ENCODE results near the gene CBFA2T2.
"Not testable (repeated sequence)": the region's sequence is repeated elsewhere in the genome, so short reads cannot be mapped to it uniquely, and the experiment has no call there.

Gene CBFA2T2

GRCh38 chr20:33584976-33585375 lies 95.1 kb downstream of the CBFA2T2 start:
- DNase-seq: no peak

DNA sequence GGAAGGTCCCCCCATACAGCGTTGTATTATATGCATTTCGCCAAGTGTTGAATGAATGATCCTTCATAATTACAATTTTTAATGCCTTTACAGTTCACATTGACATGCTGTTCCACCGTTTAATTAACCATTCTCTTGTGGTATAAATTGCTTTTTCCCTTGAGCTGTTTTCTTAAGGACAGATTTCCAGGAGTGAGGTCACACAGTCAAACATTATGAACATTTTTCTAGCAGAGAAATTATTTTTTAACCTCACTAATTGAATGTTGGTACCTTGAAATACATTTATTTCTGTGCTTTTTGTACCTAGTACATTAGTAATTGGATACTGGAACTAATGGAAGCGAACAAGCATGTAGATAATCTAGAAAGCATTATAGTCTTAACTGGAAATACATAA lies 95.5 kb downstream of the CBFA2T2 start:
- DNase-seq: no peak

DNA sequence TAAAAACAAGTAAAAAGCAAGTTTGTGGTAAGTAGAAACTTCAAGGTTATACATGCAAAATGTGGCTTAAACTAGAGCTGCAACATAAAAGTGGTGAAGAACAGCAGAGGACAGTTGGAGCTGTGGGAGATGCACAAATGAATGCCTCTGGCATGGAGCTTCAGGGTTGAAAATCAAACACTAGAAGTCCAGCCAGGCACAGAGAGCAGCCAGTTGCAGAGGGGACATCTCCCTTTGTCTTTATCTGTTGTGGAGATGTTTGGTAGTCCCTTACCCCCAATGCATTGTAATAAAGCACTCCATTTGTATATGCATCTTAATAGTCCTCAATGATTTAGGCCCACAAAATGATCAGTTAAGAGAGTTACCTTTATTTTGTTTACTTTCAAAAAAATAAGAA lies 99.2 kb downstream of the CBFA2T2 start:
- no peak for DNase-seq

DNA sequence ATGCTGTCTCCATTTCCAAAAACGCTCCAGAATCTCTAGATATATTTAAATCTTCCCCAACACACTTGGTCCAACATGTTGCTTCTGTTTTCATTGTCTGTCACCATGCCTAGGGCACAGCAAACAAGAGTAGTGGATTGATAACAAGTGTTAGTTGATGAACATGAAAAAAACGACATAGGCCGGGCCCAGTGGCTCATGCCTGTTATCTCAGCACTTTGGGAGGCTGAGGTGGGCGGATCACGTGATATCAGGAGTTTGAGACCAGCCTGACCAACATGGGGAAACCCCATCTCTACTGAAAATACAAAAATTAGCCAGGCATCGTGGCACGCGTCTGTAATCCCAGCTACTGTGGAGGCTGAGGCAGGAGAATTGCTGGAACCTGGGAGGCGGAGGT lies 102.0 kb downstream of the CBFA2T2 start:
- DNase-seq: not testable (repeated sequence)

DNA sequence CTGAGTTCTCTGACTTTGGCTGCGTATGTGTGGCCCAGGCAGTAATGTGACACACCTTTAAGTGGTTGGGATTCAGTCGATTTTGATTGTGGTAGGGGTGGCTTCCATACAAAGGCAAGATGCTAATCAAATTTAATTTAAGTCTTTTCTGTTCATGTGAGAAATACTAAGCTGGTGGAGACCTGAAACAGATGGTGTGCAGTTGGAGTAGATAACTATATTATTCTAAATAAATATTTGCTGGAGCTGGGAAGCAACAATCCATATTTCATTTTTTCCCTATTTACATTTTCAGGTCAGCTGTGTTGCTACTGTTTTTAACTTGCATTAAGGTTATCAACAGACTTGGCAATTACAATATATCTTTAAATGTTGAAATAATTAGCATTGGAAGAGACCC lies 104.8 kb downstream of the CBFA2T2 start:
- DNase-seq: no peak

DNA sequence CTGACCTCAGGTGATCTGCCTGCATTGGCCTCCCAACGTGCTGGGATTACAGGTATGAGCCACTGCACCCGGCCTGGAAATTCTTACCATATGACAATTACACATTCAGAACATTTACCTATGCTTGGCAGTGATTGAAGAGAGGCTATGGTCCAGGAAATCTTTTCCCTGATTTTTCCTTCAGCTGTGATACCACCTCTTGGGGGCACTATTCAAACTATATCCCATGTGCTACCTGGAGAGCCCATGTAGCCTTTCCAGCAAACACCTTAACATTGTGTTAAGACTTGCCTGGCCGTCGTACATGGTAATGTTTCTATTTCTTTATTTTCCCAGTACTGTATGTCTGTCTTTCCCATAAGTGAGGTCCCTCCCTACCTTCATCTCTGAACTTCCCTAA lies 110.5 kb downstream of the CBFA2T2 start:
- no peak for DNase-seq

DNA sequence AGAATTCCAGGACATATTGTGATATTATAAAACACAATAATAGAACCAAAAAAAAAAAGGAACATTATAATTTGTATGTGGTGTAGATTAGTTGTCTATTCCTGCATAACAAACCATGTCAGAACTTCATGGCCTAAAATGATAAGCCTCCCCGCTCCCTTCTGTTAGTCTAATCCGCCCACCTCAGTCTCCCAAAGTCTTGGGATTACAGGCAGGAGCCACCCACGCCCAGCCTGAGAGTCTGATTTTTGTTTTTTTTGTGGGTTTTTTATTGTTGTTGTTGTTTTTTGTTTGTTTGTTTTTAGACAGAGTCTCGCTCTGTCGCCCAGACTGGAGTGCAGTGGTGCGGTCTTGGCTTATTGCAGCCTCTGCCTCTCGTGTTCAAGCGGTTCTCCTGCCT lies 111.1 kb downstream of the CBFA2T2 start:
- no peak for DNase-seq

DNA sequence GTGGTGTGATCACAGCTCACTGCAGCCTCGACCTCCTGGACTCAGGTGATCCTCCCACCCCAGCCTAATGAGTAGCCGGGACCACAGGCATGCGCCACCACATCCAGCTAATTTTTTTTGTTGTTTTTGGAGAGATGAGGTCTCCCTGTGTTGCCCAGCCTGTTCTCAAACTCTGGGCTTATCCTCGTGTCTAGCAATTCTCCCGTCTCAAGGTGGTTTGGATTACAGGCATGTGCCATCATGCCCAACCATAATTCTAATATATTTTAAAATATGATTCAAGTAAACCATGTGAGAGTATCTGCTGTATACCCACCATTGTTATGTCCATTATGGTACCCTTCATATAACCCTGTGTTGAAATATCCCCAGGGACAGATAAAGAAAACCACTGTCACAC lies 112.0 kb downstream of the CBFA2T2 start:
- no peak for DNase-seq

DNA sequence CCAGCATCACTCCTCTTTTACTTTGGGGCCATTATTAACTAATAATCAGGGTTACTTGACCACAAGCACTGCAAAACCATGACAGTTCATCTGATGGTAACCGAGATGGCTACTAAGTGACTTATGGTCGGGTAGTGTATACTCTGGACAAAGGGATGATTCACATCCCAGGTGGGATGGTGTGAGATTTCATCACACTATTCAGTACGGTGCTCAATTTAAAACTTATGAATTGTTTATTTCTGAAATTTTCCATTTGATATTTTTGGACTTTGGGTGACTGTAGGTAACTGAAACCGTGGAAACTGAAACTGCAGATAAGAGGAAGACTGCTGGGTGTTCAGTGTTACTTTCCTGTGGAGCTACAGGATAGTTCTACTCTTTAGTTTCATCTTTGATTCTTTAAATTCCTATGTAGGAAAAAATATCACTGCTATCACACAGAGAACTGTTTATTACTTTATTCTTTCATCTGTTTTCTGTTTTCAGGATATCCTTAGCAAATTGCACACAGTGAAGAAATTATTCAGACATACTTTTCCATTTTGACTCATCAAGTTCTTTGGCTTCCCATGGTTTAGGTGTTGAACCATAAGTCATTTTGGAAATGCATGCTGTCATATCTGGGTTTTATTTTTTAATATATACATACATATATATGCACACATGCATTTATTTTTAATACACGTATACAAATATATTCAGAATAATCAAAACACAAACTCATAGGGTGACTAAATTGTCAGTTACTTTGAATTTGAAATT lies 113.1 kb downstream of the CBFA2T2 start:
- DNase-seq: no peak

- DNase-seq: no peak
Measured at GRCh38 chr20:33604084-33604990, 114.4 kb downstream of the CBFA2T2 start.

GRCh38 chr20:33604991-33605370 lies 115.1 kb downstream of the CBFA2T2 start:
- no peak for DNase-seq

DNA sequence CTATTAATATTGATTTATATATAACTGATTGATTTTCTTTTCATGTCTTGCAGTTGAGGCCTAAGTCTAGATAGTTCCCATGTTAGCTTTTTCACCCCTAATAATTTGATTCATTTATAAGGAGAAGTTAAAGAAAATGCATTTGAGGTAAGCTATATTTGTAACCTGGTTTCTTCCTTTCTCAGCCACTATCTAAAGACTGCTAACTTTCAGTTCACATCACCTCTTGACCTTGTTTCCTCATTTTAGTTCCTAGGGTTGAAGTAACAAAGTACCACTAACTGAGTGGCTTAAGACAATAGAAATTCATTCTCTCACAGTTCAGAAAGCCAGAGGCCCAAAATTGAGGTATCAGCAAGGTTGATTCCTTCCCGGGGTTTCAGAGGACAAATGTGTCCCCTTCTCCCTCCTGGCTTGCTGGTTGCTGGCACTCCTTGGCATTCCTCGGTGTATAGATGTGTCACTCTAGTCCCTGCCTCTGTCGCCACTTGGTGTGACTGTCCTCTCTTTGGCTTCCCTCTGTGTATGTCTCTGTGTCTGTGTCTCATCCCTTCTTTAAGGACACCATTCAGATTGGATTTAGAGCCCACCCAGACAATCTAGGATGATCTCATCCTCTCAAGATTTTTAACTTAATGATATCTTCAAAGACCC lies 116.3 kb downstream of the CBFA2T2 start:
- DNase-seq: no peak

GRCh38 chr20:33609504-33609903 lies 119.6 kb downstream of the CBFA2T2 start:
- no peak for DNase-seq

DNA sequence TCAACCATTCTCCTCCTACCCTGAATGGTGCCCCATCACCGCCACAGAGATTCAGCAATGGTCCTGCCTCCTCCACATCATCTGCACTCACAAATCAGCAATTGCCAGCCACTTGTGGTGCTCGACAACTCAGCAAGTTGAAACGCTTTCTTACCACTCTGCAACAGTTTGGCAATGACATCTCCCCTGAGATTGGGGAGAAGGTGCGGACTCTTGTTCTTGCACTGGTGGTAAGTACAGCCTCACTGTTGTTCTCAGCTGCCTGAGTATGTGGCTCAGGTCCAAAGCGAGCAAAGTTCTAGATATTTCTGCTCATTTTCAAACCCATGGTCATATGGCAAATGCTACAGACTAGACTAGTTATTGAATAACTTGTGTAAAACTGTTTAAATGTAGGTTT lies 121.2 kb downstream of the CBFA2T2 start:
- no peak for DNase-seq

DNA sequence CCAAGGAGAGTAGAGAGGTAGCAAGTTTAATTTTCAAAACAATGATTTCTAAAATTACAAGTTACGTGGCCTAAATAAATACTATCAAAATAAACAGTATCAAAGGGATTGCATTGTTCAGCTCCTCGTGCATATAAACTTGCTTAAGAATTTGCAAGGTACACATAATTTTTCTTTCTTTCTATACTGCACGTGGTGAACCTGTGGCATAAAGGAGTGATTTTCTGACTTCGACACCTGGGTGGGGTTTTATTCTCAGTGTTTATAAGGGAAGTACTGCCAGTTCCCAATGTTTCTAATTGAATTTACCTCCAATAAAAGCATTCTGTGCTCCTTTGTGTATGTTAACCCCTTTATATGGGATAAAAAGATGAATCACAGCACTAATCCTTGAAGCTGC lies 122.1 kb downstream of the CBFA2T2 start:
- no peak for DNase-seq

- no peak for DNase-seq
Measured at GRCh38 chr20:33621717-33622400, 132.0 kb downstream of the CBFA2T2 start.

DNA sequence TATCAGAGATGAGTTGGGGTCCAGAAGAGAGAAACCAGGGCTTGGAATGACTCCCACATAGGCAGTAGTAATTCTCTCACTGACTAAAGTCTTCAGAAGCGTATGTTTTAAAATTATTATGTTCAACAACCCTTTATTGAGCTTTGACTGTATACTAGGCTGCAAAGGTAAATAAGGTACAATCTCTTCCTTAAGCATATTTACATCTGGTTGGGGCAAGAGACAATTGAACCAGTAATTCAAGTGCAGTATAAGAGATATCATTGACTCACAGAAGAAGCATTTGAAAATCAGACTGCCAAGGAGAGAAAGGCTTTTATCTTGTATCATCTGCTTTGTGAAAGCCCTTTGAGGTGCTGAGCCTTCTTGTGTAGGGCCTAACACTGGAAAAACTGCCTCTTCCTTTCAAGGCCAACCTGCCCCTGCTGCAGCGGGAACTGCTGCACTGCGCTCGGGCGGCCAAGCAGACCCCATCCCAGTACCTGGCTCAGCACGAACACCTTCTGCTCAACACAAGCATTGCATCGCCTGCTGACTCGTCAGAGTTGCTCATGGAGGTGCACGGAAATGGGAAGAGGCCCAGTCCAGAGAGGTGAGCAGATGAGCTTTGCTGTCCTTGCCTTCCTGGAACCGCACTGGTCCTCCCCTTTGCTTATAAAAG lies 132.9 kb downstream of the CBFA2T2 start:
- DNase-seq: no peak

- DNase-seq: no peak
Measured at GRCh38 chr20:33624399-33624798, 134.5 kb downstream of the CBFA2T2 start.

DNA sequence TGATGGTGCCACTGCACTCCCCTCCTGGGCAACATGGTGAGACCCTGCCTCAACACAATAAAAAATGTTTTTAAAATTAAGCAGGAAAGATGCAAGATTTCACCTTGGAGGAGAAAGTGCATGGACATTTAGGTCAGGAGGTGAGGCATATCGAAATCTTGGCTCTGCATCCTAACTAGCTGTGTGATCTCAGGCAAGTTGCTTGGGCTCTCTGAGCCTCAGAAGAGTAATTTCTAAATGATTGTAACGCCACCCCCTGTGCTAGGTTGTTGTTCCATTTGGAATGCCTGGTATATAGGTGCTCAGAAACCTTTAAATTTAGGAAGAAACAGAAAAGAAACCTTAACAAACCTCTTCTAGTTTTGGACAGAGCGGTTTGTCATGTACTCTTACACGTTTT lies 136.3 kb downstream of the CBFA2T2 start:
- DNase-seq: no peak

DNA sequence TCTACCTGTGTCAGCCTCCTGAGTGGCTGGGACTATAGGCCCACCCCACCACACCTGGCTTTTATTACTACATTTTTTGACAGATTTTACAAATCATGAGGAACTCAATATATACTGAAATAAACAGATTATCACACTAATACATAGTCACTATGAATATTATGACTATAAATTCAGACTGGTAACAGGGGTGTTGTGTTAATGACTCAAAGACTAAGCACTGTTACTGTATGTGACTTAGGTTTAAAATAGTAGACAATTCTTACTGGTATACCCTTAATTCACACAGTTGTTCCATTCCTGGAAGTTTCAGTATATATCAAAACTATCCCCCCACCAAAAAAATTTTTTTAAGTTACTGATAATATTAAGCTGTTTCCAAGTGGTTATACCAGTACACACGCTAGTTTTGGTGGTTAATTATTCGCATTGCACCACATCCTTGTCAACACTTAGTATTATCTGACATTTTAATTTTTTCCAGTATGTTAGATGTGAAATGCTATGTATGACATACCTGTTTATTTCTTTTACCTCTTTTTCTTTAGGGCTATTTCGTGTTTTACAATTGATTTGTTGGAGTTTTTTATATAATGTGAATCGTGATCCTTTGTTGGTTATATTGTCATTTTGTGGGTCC lies 137.8 kb downstream of the CBFA2T2 start:
- DNase-seq: no peak

DNA sequence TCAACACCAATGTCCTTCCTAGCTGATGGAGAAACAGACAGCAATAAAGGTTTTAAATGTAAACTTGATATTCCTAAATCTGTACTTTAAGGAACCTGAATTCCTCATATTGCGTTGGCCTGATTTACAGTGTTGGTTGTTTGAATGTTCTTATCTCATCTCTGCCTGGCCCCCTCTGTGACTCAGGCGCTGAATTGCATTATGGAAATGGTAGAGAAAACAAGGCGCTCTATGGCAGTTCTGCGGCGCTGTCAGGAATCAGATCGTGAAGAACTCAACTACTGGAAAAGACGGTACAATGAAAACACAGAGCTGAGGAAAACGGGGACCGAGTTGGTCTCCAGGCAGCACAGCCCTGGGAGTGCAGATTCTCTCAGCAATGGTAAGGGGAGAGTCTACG lies 139.6 kb downstream of the CBFA2T2 start:
- no peak for DNase-seq

GRCh38 chr20:33629979-33630378 lies 140.1 kb downstream of the CBFA2T2 start:
- DNase-seq: no peak

Measured in DMS153 (cell line).